GM12872 (cell line): ENCODE measurements around the gene PLLP.

Experiments used
- TF ChIP-seq, protein P1 (sequence below): IDR thresholded peaks from 3 replicates; pipeline ENCODE4 v1.5.1; 2011; ENCODE audit warnings: low read depth, mild to moderate bottlenecking, low read length, moderate library complexity; ENCODE audit not compliant: insufficient read depth

PLLP gene

DNA sequence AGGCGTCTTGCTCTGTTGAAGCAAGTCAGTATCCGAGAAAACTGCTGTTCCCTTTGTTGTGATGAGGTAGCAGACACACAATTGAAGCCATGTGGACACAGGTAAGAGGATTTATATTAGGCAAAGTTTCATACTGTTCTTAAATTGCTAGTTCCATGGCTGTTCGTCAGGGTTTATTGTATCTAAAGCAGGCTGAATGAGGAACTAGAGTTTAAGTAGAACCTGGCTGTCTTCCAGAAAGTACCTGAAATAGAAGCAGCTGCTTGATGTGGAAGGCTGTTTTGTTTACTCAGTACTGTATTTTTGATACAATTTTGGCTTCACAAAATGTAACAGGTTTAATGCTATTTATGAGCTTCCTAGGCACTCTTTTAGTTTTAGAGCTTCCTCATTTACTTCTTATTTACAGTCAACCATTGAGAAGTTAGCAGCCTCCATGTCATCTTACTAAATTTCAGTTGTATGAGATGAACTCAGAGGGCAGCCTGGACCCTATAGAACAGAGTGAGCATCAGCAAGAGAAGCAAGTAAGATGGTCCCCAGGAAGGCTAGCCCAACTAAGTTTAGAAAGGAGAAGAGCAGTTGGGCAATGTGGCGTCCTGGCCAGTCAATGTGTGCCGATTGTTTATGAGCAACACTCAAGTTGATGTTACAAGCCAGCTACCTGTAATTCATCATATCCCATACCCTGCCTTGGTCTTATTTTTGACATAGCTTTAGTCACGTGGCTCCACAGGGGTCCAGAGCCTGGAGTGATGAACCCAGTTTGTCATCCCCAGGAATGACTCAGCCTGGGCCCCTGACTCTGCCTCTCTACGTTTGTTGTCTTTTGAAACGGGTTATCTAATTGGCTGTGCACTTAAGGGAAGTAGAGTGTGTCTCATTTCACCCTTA is 49.1 kb downstream of the PLLP start:
- TF ChIP-seq, protein P1, sequence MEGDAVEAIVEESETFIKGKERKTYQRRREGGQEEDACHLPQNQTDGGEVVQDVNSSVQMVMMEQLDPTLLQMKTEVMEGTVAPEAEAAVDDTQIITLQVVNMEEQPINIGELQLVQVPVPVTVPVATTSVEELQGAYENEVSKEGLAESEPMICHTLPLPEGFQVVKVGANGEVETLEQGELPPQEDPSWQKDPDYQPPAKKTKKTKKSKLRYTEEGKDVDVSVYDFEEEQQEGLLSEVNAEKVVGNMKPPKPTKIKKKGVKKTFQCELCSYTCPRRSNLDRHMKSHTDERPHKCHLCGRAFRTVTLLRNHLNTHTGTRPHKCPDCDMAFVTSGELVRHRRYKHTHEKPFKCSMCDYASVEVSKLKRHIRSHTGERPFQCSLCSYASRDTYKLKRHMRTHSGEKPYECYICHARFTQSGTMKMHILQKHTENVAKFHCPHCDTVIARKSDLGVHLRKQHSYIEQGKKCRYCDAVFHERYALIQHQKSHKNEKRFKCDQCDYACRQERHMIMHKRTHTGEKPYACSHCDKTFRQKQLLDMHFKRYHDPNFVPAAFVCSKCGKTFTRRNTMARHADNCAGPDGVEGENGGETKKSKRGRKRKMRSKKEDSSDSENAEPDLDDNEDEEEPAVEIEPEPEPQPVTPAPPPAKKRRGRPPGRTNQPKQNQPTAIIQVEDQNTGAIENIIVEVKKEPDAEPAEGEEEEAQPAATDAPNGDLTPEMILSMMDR: no peak

DNA sequence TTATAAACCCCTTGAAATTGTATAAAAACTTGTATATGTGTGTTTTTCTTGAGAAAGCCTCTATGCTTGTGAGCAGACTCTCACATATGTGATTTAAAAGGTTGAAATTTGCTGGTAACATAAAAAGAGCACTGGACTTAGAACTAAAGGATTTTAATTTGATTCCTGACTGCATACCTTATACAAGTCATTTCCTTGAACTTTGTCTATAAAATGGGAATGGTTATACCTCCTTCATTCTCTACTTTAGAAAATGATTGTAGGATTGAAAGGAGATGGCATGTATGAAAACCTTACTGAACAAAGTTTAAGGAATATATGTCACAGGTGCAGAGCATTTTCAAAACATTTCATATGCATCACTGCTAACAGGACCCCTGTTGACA is 49.8 kb downstream of the PLLP start:
- TF ChIP-seq, protein P1: no peak

DNA sequence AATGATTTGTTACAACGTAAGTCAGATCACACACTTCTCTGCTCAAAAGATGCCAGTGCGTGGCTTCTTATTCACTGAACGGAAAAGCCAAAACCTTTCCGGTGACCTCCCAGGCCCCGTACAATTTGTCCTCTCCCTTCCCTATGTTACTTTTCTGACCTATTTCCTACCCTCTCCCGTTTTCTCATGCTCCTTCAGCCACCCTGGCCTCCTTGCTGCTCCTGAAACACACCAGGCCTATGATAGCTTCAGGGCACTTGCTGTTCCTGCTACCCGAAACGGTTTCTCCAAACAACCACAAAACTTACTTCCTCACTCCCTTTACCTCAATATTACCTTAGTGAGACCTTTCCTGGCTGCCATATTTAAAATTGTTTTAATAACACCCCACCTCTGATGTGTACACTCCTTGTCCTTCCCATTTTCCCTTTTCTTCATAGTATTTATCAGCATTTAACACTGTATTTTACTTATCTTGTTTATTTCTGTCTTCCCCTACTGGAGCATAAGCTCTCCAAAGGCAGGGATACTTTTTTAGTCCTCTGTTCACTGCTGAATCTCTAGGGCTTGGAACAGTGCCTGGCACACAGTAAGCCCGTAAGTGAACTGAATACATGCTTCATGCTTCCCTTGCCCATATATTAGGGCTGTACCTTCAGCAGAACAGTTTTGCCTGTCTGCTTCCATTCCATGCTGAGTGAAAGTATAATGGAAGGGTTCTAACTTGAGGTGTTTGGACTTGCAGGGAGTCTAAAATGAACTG is 50.3 kb downstream of the PLLP start:
- TF ChIP-seq, protein P1: no peak

DNA sequence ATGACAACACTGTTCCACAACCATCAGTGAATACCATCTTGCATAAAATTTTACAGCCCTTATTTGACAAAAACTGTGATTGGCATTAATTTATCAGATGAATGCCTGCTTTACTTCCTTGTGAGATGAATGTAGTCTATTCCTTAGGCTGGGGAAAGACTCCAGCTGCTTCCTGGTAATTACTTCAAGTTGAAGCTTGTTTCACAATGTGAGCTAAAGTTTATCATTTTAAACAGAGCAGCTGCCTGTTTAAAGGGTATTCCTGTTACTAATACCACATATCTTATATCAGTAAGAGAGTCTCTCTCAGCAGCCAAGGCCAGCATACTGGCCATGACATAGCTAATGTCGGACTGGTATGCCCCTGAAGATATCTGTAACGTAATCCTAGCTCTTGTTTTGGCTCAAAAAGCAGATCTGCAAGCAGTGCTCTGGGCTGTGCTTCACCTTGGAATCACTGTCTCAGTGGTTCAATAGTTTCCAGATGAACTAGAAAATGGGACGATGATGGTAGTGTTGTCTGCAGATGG is 52.6 kb downstream of the PLLP start:
- TF ChIP-seq, protein P1: no peak

DNA sequence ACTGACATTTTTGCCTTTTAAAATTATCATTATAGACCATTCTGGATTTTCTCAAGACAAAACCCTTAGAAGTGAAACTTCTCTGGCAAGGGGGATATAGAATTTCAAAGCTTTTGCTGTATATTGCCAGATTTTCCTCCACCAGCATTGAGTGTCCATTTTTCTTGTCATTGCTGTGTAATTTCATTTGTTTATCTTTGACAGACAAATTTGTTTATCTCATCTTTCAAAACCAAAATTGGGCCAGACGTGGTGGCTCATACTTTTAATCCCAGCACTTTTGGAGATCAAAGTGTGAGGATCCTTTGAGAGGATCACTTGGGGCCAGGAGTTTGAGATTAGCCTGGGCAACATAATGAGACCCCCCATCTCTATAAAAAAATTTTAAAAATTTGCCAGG is 55.4 kb downstream of the PLLP start:
- TF ChIP-seq, protein P1: no peak

DNA sequence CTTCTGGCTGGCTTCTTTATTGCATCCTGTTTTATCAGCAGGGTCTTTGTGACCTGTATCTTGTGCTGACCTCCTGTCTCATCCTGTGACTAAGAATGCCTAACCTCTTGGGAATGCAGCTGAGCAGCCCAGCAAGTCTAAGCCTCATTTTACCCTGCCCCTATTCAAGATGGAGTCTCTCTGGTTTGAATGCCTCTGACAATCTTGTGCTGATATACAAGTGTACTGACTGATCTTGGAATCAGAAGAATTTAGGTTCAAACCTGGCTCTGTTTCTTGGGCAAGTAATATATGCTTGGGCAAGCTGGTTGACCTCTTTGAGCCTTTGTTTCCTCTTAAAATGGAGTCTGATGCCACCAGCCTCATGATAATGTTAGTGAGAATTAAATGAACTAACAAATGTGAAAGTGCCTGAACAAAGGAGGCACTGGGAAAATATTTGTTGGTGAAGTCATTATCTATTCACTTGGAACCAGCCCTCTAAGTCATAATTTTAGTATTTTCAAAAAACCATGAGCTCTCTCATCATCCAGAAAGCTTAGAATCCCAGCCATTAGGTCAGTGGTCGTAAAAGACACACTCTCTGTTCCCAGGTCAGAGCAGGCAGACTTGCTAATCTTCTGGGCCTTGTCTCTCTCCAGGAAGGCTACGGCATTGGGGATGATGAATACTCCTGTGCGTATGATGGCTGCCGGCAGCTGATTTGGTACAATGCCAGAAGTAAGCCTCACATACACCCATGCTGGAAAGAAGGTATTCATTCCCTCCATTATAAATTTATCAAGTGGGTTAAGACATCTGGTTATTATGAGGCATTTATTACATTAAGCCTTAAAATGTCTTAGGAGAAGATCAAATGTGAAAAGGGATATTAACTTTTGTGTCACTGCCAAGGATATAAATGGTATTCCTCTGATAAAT is 57.5 kb downstream of the PLLP start:
- TF ChIP-seq, protein P1: no peak
